ENCODE results near the gene ATAD5.
A peak's percentile ranks its signal among the peaks of the same experiment; 100 is the strongest.

The ATAD5 gene

GRCh38 chr17:30933966-30934365 lies 102.2 kb downstream of the ATAD5 start:
- no peak for DNase-seq (ENCODE audit: extremely low read depth, insufficient read length)
- H3K36me3 ChIP-seq (ENCODE audit: control insufficient read depth, insufficient read depth, low read length) = no peaks in the 10 kb centered on the region
- TF ChIP-seq, protein P1, sequence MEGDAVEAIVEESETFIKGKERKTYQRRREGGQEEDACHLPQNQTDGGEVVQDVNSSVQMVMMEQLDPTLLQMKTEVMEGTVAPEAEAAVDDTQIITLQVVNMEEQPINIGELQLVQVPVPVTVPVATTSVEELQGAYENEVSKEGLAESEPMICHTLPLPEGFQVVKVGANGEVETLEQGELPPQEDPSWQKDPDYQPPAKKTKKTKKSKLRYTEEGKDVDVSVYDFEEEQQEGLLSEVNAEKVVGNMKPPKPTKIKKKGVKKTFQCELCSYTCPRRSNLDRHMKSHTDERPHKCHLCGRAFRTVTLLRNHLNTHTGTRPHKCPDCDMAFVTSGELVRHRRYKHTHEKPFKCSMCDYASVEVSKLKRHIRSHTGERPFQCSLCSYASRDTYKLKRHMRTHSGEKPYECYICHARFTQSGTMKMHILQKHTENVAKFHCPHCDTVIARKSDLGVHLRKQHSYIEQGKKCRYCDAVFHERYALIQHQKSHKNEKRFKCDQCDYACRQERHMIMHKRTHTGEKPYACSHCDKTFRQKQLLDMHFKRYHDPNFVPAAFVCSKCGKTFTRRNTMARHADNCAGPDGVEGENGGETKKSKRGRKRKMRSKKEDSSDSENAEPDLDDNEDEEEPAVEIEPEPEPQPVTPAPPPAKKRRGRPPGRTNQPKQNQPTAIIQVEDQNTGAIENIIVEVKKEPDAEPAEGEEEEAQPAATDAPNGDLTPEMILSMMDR (IDR thresholded peaks at IDR 0.05; ENCODE audit: insufficient read depth, low read length, poor library complexity, severe bottlenecking) = no peak
- no peak overlapping the region for H3K4me3 ChIP-seq (replicated peaks; ENCODE audit: low read depth, low read length)
- H3K27me3 ChIP-seq (replicated peaks; ENCODE audit: control insufficient read depth, insufficient read depth, low read length) = no peaks in the 10 kb centered on the region

GRCh38 chr17:30939051-30939689 lies 107.4 kb downstream of the ATAD5 start:
- H3K27me3 ChIP-seq (replicated peaks; ENCODE audit: control insufficient read depth, insufficient read depth, low read length) = no peaks in the 10 kb centered on the region
- peak; percentile 52 for DNase-seq (ENCODE audit: extremely low read depth, insufficient read length)
- TF ChIP-seq, protein P1 (IDR thresholded peaks at IDR 0.05; ENCODE audit: insufficient read depth, low read length, poor library complexity, severe bottlenecking) = no peak

DNA sequence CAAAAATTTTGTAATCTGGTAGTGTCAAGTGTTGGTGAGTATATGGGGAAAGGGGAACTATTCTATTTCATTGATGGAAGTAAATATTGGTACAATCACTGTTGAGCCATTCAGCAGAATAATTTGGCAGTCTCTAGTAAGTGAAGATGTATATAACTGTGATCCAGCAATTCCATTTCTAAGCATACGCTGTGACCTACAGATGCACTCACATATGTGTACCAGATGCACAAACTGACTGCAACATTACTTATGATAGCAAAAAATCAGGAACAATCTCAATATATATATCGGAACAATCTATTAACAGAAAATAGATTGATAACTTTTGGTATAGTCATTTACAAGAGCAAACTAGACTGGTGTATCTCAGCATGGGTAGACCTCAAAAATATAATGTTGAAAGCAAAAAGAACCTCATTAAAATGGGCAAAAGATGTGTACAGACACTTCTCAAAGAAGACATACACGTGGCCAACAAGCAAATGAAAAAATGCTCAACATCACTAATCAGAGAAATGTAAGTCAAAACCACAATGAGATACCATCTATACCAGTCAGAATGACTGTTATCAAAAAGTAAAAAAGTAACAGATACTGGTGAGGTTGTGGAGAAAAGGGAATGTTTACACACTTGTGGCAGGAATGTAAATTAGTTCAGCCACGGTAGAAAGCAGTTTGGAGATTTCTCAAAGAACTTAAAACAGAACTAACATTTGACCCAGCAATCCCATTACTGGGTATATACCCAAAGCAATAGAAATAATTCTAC lies 110.7 kb downstream of the ATAD5 start:
- no peaks in the 10 kb centered on the region for H3K36me3 ChIP-seq (ENCODE audit: control insufficient read depth, insufficient read depth, low read length)
- H3K27me3 ChIP-seq (replicated peaks; ENCODE audit: control insufficient read depth, insufficient read depth, low read length) = no peaks in the 10 kb centered on the region
- no peak overlapping the region for H3K4me3 ChIP-seq (replicated peaks; ENCODE audit: low read depth, low read length)
- TF ChIP-seq, protein P1 (IDR thresholded peaks at IDR 0.05; ENCODE audit: insufficient read depth, low read length, poor library complexity, severe bottlenecking) = no peak
- DNase-seq (ENCODE audit: extremely low read depth, insufficient read length) = no peak

More at GRCh38 chr17:30939051-30939689, 107.4 kb downstream of the ATAD5 start:
- Histone ChIP-seq H3K4me3 (replicated peaks; ENCODE audit: low read depth, low read length) (no peak overlapping the region), H3K36me3 (ENCODE audit: control insufficient read depth, insufficient read depth, low read length) (no peaks in the 10 kb centered on the region)
